PFSK-1 (cell line): ENCODE measurements around the gene NUP214.

Experiments used
- POLR2AphosphoS5 ChIP-seq: IDR thresholded peaks from 2 replicates; pipeline ENCODE4 v1.6.1; 2012; ENCODE audit warnings: low read depth, mild to moderate bottlenecking, control low read depth, low read length, moderate library complexity
- REST ChIP-seq, 2 experiments: IDR thresholded peaks; 2 replicates each; pipeline versions ENCODE4 v1.6.1 to v1.8.0; 2011 to 2012; ENCODE audit warnings: low read depth in 2 of 2, low read length in 2 of 2, control low read depth in 1 of 2, inconsistent platforms in 1 of 2, mild to moderate bottlenecking in 1 of 2, moderate library complexity in 1 of 2; ENCODE audit not compliant: insufficient read depth in 1 of 2
- SIN3A ChIP-seq: IDR thresholded peaks from 2 replicates; pipeline ENCODE4 v1.6.1; 2012; ENCODE audit warnings: mild to moderate bottlenecking, low read length, moderate library complexity, borderline replicate concordance; ENCODE audit not compliant: insufficient read depth
- TAF1 ChIP-seq: IDR thresholded peaks from 2 replicates; pipeline ENCODE4 v1.6.1; 2012; ENCODE audit warnings: low read length, control low read depth, borderline replicate concordance; ENCODE audit not compliant: insufficient read depth

GRCh38 chr9:131177898-131178297 lies 52.5 kb downstream of the NUP214 start:
- no peak for TF ChIP-seq POLR2AphosphoS5
- TF ChIP-seq REST (IDR thresholded peaks at IDR 0.05; ENCODE audit: insufficient read depth in 1 of 2, low read depth in 2 of 2, low read length in 2 of 2), result no peak
- TF ChIP-seq TAF1, result no peak
- no peak for TF ChIP-seq SIN3A
